Measurements from ENCODE around the gene CAMK4.

CAMK4 gene

DNA sequence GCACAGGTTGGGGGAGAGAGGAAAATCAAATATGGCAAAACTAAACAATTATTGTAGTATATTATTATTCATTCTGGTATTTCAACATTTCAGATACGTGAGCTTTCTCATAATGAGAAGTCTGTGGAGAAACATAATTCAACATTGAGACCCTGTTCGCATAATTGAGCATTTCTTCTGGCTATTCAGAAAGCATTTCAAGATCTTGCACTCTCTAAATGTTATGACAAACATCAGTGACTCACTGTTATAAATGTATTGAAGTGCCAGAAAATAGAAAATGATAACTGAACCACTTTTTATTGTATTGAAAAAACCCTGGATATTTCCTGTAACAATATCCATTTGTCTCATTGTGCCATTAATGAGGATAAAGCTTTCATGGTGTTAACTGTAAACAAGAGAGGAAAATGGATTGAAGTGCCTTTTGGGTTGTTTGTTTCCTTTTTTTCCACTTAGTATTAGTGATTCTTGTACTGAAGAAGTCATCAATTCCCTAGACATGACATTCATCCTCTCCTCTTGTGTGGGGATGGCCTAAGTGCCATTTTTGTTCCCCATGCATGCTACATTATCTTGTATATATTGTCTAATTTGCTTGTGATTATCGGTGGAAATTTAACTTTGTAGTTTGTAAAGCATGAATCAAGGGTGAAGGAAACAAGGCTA, 124.6 kb downstream of the CAMK4 start:
- no peak overlapping the region for H3K4me3 ChIP-seq (ENCODE audit: low read depth, low read length)
- no peaks in the 10 kb centered on the region for H3K36me3 ChIP-seq (ENCODE audit: control insufficient read depth in 2 of 2, insufficient read depth in 1 of 2, low read length in 2 of 2)
- TF ChIP-seq ZNF174 (tag by site-specific recombination; IDR thresholded peaks at IDR 0.05) (no peak), ZNF324 (tag by site-specific recombination; IDR thresholded peaks at IDR 0.05) (no peak), ZEB2 (tag by site-specific recombination; IDR thresholded peaks at IDR 0.05) (no peak), ZNF677 (tag by site-specific recombination; IDR thresholded peaks at IDR 0.05) (no peak), ZNF23 (tag by site-specific recombination; IDR thresholded peaks at IDR 0.05; ENCODE audit: borderline replicate concordance) (no peak), ZNF610 (tag by site-specific recombination; IDR thresholded peaks at IDR 0.05; ENCODE audit: borderline replicate concordance) (no peak), ZNF211 (tag by site-specific recombination; IDR thresholded peaks at IDR 0.05; ENCODE audit: low read depth) (no peak), REPIN1 (tag by site-specific recombination; IDR thresholded peaks at IDR 0.05; ENCODE audit: low read depth) (no peak), ZNF24 (tag by site-specific recombination; IDR thresholded peaks at IDR 0.05) (no peak), GLI4 (tag by site-specific recombination; IDR thresholded peaks at IDR 0.05) (no peak)
- TF ChIP-seq, protein P1, sequence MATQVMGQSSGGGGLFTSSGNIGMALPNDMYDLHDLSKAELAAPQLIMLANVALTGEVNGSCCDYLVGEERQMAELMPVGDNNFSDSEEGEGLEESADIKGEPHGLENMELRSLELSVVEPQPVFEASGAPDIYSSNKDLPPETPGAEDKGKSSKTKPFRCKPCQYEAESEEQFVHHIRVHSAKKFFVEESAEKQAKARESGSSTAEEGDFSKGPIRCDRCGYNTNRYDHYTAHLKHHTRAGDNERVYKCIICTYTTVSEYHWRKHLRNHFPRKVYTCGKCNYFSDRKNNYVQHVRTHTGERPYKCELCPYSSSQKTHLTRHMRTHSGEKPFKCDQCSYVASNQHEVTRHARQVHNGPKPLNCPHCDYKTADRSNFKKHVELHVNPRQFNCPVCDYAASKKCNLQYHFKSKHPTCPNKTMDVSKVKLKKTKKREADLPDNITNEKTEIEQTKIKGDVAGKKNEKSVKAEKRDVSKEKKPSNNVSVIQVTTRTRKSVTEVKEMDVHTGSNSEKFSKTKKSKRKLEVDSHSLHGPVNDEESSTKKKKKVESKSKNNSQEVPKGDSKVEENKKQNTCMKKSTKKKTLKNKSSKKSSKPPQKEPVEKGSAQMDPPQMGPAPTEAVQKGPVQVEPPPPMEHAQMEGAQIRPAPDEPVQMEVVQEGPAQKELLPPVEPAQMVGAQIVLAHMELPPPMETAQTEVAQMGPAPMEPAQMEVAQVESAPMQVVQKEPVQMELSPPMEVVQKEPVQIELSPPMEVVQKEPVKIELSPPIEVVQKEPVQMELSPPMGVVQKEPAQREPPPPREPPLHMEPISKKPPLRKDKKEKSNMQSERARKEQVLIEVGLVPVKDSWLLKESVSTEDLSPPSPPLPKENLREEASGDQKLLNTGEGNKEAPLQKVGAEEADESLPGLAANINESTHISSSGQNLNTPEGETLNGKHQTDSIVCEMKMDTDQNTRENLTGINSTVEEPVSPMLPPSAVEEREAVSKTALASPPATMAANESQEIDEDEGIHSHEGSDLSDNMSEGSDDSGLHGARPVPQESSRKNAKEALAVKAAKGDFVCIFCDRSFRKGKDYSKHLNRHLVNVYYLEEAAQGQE (tag by site-specific recombination; IDR thresholded peaks at IDR 0.05), result no peak
- TF ChIP-seq, protein P2, sequence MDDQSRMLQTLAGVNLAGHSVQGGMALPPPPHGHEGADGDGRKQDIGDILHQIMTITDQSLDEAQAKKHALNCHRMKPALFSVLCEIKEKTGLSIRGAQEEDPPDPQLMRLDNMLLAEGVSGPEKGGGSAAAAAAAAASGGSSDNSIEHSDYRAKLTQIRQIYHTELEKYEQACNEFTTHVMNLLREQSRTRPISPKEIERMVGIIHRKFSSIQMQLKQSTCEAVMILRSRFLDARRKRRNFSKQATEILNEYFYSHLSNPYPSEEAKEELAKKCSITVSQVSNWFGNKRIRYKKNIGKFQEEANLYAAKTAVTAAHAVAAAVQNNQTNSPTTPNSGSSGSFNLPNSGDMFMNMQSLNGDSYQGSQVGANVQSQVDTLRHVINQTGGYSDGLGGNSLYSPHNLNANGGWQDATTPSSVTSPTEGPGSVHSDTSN (CRISPR knock-in tag; IDR thresholded peaks at IDR 0.05), result no peak
- TF ChIP-seq, protein P3, sequence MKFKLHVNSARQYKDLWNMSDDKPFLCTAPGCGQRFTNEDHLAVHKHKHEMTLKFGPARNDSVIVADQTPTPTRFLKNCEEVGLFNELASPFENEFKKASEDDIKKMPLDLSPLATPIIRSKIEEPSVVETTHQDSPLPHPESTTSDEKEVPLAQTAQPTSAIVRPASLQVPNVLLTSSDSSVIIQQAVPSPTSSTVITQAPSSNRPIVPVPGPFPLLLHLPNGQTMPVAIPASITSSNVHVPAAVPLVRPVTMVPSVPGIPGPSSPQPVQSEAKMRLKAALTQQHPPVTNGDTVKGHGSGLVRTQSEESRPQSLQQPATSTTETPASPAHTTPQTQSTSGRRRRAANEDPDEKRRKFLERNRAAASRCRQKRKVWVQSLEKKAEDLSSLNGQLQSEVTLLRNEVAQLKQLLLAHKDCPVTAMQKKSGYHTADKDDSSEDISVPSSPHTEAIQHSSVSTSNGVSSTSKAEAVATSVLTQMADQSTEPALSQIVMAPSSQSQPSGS (tag by site-specific recombination; IDR thresholded peaks at IDR 0.05; ENCODE audit: low read depth), result no peak
- TF ChIP-seq, protein P4, sequence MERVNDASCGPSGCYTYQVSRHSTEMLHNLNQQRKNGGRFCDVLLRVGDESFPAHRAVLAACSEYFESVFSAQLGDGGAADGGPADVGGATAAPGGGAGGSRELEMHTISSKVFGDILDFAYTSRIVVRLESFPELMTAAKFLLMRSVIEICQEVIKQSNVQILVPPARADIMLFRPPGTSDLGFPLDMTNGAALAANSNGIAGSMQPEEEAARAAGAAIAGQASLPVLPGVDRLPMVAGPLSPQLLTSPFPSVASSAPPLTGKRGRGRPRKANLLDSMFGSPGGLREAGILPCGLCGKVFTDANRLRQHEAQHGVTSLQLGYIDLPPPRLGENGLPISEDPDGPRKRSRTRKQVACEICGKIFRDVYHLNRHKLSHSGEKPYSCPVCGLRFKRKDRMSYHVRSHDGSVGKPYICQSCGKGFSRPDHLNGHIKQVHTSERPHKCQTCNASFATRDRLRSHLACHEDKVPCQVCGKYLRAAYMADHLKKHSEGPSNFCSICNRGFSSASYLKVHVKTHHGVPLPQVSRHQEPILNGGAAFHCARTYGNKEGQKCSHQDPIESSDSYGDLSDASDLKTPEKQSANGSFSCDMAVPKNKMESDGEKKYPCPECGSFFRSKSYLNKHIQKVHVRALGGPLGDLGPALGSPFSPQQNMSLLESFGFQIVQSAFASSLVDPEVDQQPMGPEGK (tag by site-specific recombination; IDR thresholded peaks at IDR 0.05), result no peak
- TF ChIP-seq, protein P5, sequence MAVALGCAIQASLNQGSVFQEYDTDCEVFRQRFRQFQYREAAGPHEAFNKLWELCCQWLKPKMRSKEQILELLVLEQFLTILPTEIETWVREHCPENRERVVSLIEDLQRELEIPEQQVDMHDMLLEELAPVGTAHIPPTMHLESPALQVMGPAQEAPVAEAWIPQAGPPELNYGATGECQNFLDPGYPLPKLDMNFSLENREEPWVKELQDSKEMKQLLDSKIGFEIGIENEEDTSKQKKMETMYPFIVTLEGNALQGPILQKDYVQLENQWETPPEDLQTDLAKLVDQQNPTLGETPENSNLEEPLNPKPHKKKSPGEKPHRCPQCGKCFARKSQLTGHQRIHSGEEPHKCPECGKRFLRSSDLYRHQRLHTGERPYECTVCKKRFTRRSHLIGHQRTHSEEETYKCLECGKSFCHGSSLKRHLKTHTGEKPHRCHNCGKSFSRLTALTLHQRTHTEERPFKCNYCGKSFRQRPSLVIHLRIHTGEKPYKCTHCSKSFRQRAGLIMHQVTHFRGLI (tag by site-specific recombination; IDR thresholded peaks at IDR 0.05), result no peak
- TF ChIP-seq, protein P6, sequence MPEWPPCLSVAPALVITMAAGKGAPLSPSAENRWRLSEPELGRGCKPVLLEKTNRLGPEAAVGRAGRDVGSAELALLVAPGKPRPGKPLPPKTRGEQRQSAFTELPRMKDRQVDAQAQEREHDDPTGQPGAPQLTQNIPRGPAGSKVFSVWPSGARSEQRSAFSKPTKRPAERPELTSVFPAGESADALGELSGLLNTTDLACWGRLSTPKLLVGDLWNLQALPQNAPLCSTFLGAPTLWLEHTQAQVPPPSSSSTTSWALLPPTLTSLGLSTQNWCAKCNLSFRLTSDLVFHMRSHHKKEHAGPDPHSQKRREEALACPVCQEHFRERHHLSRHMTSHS (tag by site-specific recombination; IDR thresholded peaks at IDR 0.05), result no peak
- no peaks in the 10 kb centered on the region for H3K9me3 ChIP-seq (ENCODE audit: control insufficient read depth, insufficient read depth, low read depth, low read length)
- CTCF ChIA-PET, result no interaction called here
- no peak overlapping the region for H3K27ac ChIP-seq (ENCODE audit: extremely low read depth, low read depth, low read length)
- H3K4me1 ChIP-seq (ENCODE audit: control insufficient read depth, insufficient read depth, low read length), result no peaks in the 10 kb centered on the region
- POLR2A ChIA-PET, result no interaction called here

Measured in HEK293 (cell line).